ENCODE results near the gene TTYH1. TPM values are rescaled to one million over a fixed set of nuclear protein-coding genes. Genes with fewer than 3 reads are reported as not detected.

The TTYH1 gene
- total RNA-seq, 6 experiments from 2014 or later, result 0.30 to 0.93 (median 0.35) TPM; not detected in 1

- no peak for TF ChIP-seq POLR2A (IDR thresholded peaks at IDR 0.05)
- WGBS (ENCODE audit: insufficient coverage, low coverage, low lambda C conversion rate, missing lambda C conversion rate), result 20% methylated on average over 1 of the region's 15 CpGs
- intact Hi-C loops (cut with DNase I), result no loop called here
- H3K27ac ChIP-seq, result peak overlapping the region in 2 of 3 donors; percentile 91 to 95
- no peak for ATAC-seq
- peak overlapping the region; percentile 42 to 72 (median 66) for H3K4me3 ChIP-seq
- DNase-seq, result peak in 1 of 3 donors; percentile 63
- peaks cover 0 to 12% (median 5%) of the 10 kb centered on the region in 4 donors for H3K4me1 ChIP-seq
- H3K36me3 ChIP-seq, result peaks cover 16 to 49% (median 28%) of the 10 kb centered on the region in 4 donors
- H3K9me3 ChIP-seq, result no peaks in the 10 kb centered on the region
- no peaks in the 10 kb centered on the region for H3K27me3 ChIP-seq
Measured at GRCh38 chr19:54462047-54462654, 46.9 kb downstream of the TTYH1 start.

DNA sequence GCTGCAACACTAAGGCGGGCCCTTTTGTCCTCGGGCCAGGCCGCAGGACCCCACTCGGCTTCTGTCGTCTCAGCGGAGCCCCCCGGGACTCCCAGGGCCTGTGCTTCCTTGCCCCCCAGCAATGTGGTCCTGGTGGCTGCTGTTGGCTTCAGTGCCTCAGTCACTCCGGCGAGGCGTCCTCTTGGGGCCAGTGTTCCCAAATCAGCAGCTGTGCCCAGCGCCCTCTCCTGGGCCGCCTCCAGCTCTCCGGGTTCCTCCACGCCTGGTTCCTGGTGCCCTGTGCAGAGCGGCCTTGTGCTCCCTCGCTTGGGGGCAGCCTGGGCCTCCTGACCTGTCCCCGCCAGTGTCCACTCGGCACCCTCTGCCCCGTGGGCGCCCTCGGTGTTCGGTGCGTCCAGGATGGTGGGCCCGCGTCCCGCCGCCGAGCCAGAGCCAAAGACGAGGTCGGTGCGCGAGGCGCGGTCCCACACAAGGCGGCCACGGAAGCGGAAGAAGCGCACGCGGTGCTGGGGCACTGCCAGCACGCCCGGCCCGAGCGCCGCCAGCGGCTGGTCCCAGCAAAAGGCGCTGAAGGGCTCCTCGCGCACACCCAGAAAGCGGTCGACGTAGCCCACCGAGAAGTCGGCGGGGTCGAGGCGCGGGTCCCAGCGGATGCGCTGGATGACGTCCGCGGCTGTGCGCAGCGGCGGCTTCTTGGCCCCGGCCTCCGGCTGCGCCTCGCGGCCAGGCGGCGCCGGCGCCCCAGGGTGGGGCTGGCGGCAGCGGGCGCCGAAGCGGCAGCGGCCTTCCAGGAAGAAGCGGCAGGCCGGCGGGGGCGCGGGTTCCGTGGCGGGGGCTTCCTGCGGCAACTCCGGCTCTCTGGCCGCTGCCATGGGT is 47.6 kb downstream of the TTYH1 start:
- H3K9me3 ChIP-seq, result no peaks in the 10 kb centered on the region
- peaks cover 13 to 42% (median 22%) of the 10 kb centered on the region in 4 donors for H3K36me3 ChIP-seq
- H3K4me3 ChIP-seq, result peak overlapping the region; percentile 42 to 72 (median 66)
- DNase-seq, result peak; percentile 77 to 83 (median 80)
- peak; percentile 7 to 32 (median 20) for ATAC-seq
- intact Hi-C loops (cut with DNase I), result no loop called here
- no peaks in the 10 kb centered on the region for H3K27me3 ChIP-seq
- peaks cover 0 to 12% (median 5%) of the 10 kb centered on the region in 4 donors for H3K4me1 ChIP-seq
- H3K27ac ChIP-seq, result peak overlapping the region; percentile 83 to 95 (median 91)
- TF ChIP-seq, protein P1, sequence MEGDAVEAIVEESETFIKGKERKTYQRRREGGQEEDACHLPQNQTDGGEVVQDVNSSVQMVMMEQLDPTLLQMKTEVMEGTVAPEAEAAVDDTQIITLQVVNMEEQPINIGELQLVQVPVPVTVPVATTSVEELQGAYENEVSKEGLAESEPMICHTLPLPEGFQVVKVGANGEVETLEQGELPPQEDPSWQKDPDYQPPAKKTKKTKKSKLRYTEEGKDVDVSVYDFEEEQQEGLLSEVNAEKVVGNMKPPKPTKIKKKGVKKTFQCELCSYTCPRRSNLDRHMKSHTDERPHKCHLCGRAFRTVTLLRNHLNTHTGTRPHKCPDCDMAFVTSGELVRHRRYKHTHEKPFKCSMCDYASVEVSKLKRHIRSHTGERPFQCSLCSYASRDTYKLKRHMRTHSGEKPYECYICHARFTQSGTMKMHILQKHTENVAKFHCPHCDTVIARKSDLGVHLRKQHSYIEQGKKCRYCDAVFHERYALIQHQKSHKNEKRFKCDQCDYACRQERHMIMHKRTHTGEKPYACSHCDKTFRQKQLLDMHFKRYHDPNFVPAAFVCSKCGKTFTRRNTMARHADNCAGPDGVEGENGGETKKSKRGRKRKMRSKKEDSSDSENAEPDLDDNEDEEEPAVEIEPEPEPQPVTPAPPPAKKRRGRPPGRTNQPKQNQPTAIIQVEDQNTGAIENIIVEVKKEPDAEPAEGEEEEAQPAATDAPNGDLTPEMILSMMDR (IDR thresholded peaks at IDR 0.05), result peak in 2 of 4 donors; percentile 15 to 19
- no peak for TF ChIP-seq POLR2A (IDR thresholded peaks at IDR 0.05)
- no CpG with 5 or more reads among the region's 91 CpGs for WGBS (ENCODE audit: insufficient coverage, low coverage, low lambda C conversion rate, missing lambda C conversion rate)

DNA sequence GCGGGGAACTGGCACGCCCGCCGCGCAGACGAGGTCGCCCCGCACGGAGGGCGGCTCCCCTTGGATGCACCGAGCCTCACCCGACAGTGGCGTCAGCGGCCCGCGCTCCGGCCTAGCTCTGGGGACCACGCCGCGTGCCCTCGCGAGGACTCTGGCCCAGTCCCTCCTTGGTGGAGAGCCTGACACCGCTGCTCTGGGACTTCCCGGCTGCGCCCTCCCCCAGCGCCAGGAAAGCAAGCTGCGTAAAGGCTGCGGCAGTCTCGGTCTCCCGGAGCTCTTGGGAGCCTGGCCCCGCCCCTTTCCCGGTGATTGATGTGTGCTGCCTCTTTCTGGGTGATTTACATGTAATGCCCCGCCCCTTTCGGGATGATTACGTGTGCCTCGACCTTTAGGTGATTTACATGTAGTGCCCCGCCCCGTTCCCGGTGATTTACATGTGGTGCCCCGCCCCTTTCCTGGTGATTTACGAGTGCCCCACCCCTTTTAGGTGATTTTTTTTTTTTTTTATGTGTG is 48.3 kb downstream of the TTYH1 start, which contains the start of gene LENG9:
Gene LENG9 (minus strand): TSS at position 248 of the 513 bp plus-strand sequence. CDS start 252 bp downstream, outside the sequence.
- Histone ChIP-seq H3K9me3 (no peaks in the 10 kb centered on the region), H3K27me3 (no peaks in the 10 kb centered on the region), H3K4me3 (peak within 1 kb of the TSS; percentile 42 to 72 (median 66)), H3K27ac (peak within 1 kb of the TSS; percentile 83 to 95 (median 91)), H3K4me1 (peaks cover 0 to 12% (median 5%) of the 10 kb centered on the region in 4 donors), H3K36me3 (peaks cover 8 to 35% (median 16%) of the 10 kb centered on the region in 4 donors)
- WGBS (ENCODE audit: insufficient coverage, low coverage, low lambda C conversion rate, missing lambda C conversion rate), result 0% methylated on average over 6 of the region's 41 CpGs
- DNase-seq (peak; percentile 98 to 99 (median 99)), ATAC-seq (peak; percentile 70 to 77 (median 74))
- intact Hi-C loops (cut with DNase I), result no loop called here
- peak; percentile 96 for TF ChIP-seq POLR2A (IDR thresholded peaks at IDR 0.05)
- TF ChIP-seq, protein P1 (IDR thresholded peaks at IDR 0.05), result no peak

GRCh38 chr19:54464044-54464629 is 48.9 kb downstream of the TTYH1 start:
- ATAC-seq (peak; percentile 65 to 72 (median 70)), DNase-seq (peak; percentile 95 to 97 (median 95))
- Histone ChIP-seq H3K27me3 (no peaks in the 10 kb centered on the region), H3K9me3 (no peaks in the 10 kb centered on the region), H3K36me3 (peaks cover 5 to 29% (median 12%) of the 10 kb centered on the region in 4 donors), H3K4me1 (peaks cover 0 to 12% (median 5%) of the 10 kb centered on the region in 4 donors), H3K27ac (peak overlapping the region; percentile 83 to 95 (median 91)), H3K4me3 (peak overlapping the region; percentile 20 to 72 (median 66))
- intact Hi-C loops (cut with DNase I), result no loop called here
- 1% methylated on average over 26 of the region's 26 CpGs for WGBS (ENCODE audit: insufficient coverage, low coverage, low lambda C conversion rate, missing lambda C conversion rate)
- TF ChIP-seq POLR2A (IDR thresholded peaks at IDR 0.05), result no peak
- TF ChIP-seq, protein P1 (IDR thresholded peaks at IDR 0.05), result no peak
